Ishikawa (cell line): ENCODE data around the gene APBA1.

Experiments used
- CEBPB ChIP-seq: IDR thresholded peaks from 2 replicates; pipeline ENCODE4 v1.6.1; 2012
- CREB1 ChIP-seq: IDR thresholded peaks from 2 replicates; pipeline ENCODE4 v1.6.1; 2012; ENCODE audit warnings: low read depth
- EP300 ChIP-seq: IDR thresholded peaks from 2 replicates; pipeline ENCODE4 v1.6.1; 2012; ENCODE audit warnings: borderline replicate concordance
- FOXM1 ChIP-seq: IDR thresholded peaks from 2 replicates; pipeline ENCODE4 v1.6.1; 2012; ENCODE audit warnings: low read depth, borderline replicate concordance
- RAD21 ChIP-seq: IDR thresholded peaks from 2 replicates; pipeline ENCODE4 v1.6.1; 2012; ENCODE audit warnings: low read depth
- TAF1 ChIP-seq: IDR thresholded peaks from 2 replicates; pipeline ENCODE4 v1.6.1; 2012; ENCODE audit warnings: low read depth, mild to moderate bottlenecking
- TCF12 ChIP-seq: IDR thresholded peaks from 2 replicates; pipeline ENCODE4 v1.6.1; 2012; ENCODE audit warnings: low read depth
- TEAD4 ChIP-seq: IDR thresholded peaks from 2 replicates; pipeline ENCODE4 v1.6.1; 2012
- YY1 ChIP-seq: IDR thresholded peaks from 2 replicates; pipeline ENCODE4 v1.6.1; 2012; ENCODE audit warnings: low read depth
- ZBTB7A ChIP-seq: IDR thresholded peaks from 2 replicates; pipeline ENCODE4 v1.6.1; 2012; ENCODE audit warnings: low read depth
- TF ChIP-seq, protein P1 (sequence below): IDR thresholded peaks from 2 replicates; pipeline ENCODE4 v1.6.1; 2012

DNA sequence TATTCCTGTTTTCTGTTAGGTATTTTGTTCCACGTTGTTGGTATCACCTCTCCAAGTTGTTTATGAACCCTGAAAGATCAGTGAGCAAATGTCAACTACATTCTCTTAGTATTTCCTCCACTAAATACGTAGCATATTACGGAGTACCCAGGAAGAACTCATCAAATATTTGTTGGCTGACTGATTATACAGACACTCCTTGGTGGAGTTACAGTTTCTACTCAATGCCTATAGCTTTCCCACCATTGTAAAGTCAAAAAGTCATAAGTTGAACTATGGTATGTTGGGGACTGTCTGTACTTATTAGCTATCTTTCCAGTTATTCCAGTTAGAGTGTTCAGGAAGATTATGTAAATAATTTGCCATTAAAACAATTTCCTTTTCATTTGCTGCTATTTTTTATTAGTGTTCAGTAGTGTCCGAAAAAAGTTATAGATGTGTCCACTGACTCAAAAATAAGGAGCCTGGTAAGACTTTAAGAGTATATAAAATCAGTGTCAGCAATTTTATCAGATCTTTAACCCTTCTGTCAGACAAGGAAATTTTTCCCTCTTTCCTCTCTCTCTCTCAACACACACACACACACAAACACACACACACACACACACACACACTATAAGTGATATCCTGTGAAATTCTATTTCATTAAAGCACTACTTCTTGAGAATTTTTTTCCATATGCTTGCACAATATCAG lies 6.8 kb upstream of the APBA1 start:
- TF ChIP-seq FOXM1, result no peak
- TF ChIP-seq YY1, result no peak
- no peak for TF ChIP-seq EP300
- no peak for TF ChIP-seq TCF12
- no peak for TF ChIP-seq TAF1
- TF ChIP-seq RAD21, result no peak
- TF ChIP-seq, protein P1, sequence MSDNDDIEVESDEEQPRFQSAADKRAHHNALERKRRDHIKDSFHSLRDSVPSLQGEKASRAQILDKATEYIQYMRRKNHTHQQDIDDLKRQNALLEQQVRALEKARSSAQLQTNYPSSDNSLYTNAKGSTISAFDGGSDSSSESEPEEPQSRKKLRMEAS, result no peak
- TF ChIP-seq ZBTB7A, result no peak
- no peak for TF ChIP-seq CEBPB
- TF ChIP-seq CREB1, result no peak
- no peak for TF ChIP-seq TEAD4
